ENCODE measurements around the gene HDAC4.

GRCh38 chr2:239021224-239021623 is 379.6 kb downstream of the HDAC4 start:
- TF ChIP-seq, protein P1, sequence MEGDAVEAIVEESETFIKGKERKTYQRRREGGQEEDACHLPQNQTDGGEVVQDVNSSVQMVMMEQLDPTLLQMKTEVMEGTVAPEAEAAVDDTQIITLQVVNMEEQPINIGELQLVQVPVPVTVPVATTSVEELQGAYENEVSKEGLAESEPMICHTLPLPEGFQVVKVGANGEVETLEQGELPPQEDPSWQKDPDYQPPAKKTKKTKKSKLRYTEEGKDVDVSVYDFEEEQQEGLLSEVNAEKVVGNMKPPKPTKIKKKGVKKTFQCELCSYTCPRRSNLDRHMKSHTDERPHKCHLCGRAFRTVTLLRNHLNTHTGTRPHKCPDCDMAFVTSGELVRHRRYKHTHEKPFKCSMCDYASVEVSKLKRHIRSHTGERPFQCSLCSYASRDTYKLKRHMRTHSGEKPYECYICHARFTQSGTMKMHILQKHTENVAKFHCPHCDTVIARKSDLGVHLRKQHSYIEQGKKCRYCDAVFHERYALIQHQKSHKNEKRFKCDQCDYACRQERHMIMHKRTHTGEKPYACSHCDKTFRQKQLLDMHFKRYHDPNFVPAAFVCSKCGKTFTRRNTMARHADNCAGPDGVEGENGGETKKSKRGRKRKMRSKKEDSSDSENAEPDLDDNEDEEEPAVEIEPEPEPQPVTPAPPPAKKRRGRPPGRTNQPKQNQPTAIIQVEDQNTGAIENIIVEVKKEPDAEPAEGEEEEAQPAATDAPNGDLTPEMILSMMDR (IDR thresholded peaks at IDR 0.05): no peak
- TF ChIP-seq EP300 (IDR thresholded peaks at IDR 0.05) (no peak), POLR2AphosphoS5 (IDR thresholded peaks at IDR 0.05) (no peak), POLR2A (IDR thresholded peaks at IDR 0.05) (no peak)

Data from stomach (tissue), 4 donors.